A549 (cell line): Measurements from ENCODE around the gene DOCK1. TPM values are rescaled to one million over a fixed set of nuclear protein-coding genes. Genes with fewer than 3 reads are reported as not detected.

ENCODE experiments used
- ATAC-seq, 2 experiments: fragments of 200-7000 bp in 1 of 2; fragments of >200 bp in 1 of 2; cut with Nextera tagmentation in 1 of 2; cut with Tn5 transposase in 1 of 2; 3 replicates each; pipeline versions ENCODE4 v1.8.0 to v1.9.1; 2018 to 2020; ENCODE audit warnings: mild to moderate bottlenecking in 1 of 2, moderate library complexity in 1 of 2
- CTCF ChIA-PET: fragments of 300-600 bp; sonication (Branson Sonifier 250); formaldehyde crosslinking; extraction: SDS; loops from one replicate; lab custom pipeline; 2021; ENCODE audit warnings: antibody characterized with exemption, inconsistent platforms; lab: Yijun Ruan, JAX
- POLR2A ChIA-PET: fragments of 350-600 bp; formaldehyde crosslinking; extraction: SDS; loops from one replicate; lab custom pipeline; 2021; ENCODE audit warnings: antibody characterized with exemption, inconsistent platforms; lab: Yijun Ruan, JAX
- DNase-seq, 2 experiments: peaks; one replicate each; pipeline versions ENCODE4 v3.0.0 to v3.0.0-alpha.2; 2011 to 2016; ENCODE audit warnings: low read depth in 1 of 2, low spot score in 1 of 2
- FAIRE-seq: peaks from 2 replicates; lab custom pipeline; 2011; peaks lifted over from hg19 to GRCh38; lab: Jason Lieb, UNC
- H3K27ac ChIP-seq, 2 experiments: fragments of >200 bp; sonication (Bioruptor Twin); formaldehyde crosslinking; 3 replicates each; pipeline ENCODE4 v1.5.1; 2016 to 2017
- H3K4me1 ChIP-seq: fragments of >200 bp; sonication (Bioruptor Twin); formaldehyde crosslinking; 3 replicates; pipeline ENCODE4 v1.6.1; 2016
- H3K4me2 ChIP-seq: fragments of >200 bp; sonication (Bioruptor Twin); formaldehyde crosslinking; 3 replicates; pipeline ENCODE4 v1.6.1; 2016
- H3K4me3 ChIP-seq: fragments of >200 bp; sonication (Bioruptor Twin); formaldehyde crosslinking; 3 replicates; pipeline ENCODE4 v1.5.1; 2016
- H3K9me3 ChIP-seq: fragments of >200 bp; sonication (Bioruptor Twin); formaldehyde crosslinking; 3 replicates; pipeline ENCODE4 v1.6.1; 2016
- CBX2 ChIP-seq: fragments of 200-600 bp; sonication (generic); IDR thresholded peaks from 2 replicates; pipeline ENCODE4 v1.6.1; 2016; ENCODE audit warnings: low read depth, mild to moderate bottlenecking, borderline replicate concordance
- EP300 ChIP-seq, 2 experiments: fragments of >200 bp; sonication (Bioruptor Twin); formaldehyde crosslinking; IDR thresholded peaks; 2 replicates in 1 of 2; 3 replicates in 1 of 2; pipeline ENCODE4 v1.6.1; 2016 to 2017
- ESRRA ChIP-seq: fragments of 150-350 bp; IDR thresholded peaks from 2 replicates; pipeline ENCODE4 v1.6.1; 2014; ENCODE audit warnings: mild to moderate bottlenecking, low read length, borderline replicate concordance
- FOSB ChIP-seq: fragments of 250-450 bp; sonication (Bioruptor Pico); IDR thresholded peaks from 2 replicates; pipeline ENCODE4 v1.5.0; 2020; ENCODE audit warnings: mild to moderate bottlenecking, moderate library complexity
- FOXS1 ChIP-seq: fragments of 250-450 bp; sonication (Bioruptor Pico); IDR thresholded peaks from 2 replicates; pipeline ENCODE4 v1.5.0; 2020; ENCODE audit warnings: mild to moderate bottlenecking, moderate library complexity
- GATA3 ChIP-seq: IDR thresholded peaks from 2 replicates; pipeline ENCODE4 v1.6.1; 2012; ENCODE audit warnings: borderline replicate concordance
- HDAC2 ChIP-seq: fragments of 200-600 bp; sonication (generic); IDR thresholded peaks from 2 replicates; pipeline ENCODE4 v1.6.1; 2016
- HOXB5 ChIP-seq: fragments of 250-450 bp; sonication (Bioruptor Pico); IDR thresholded peaks from 2 replicates; pipeline ENCODE4 v1.5.0; 2020; ENCODE audit warnings: mild to moderate bottlenecking, moderate library complexity
- JUN ChIP-seq, 2 experiments: fragments of >200 bp; sonication (Bioruptor Twin); formaldehyde crosslinking; IDR thresholded peaks; 2 replicates in 1 of 2; 3 replicates in 1 of 2; pipeline ENCODE4 v1.6.1; 2016 to 2017
- MAFK ChIP-seq: fragments of 450-650 bp; IDR thresholded peaks from 2 replicates; pipeline ENCODE4 v1.6.1; 2014; ENCODE audit not compliant: partially characterized antibody
- PHF8 ChIP-seq: fragments of 200-600 bp; sonication (generic); IDR thresholded peaks from 2 replicates; pipeline ENCODE4 v1.6.1; 2016; ENCODE audit warnings: low read depth, mild to moderate bottlenecking, antibody characterized with exemption, moderate library complexity, borderline replicate concordance
- POLR2A ChIP-seq: IDR thresholded peaks from 2 replicates; pipeline ENCODE4 v1.6.1; 2012; ENCODE audit warnings: mild to moderate bottlenecking, low read length
- RARB ChIP-seq: fragments of 250-450 bp; sonication (Bioruptor Pico); IDR thresholded peaks from 2 replicates; pipeline ENCODE4 v1.8.0; 2021; ENCODE audit warnings: mild to moderate bottlenecking, moderate library complexity
- RCOR1 ChIP-seq: fragments of 150-350 bp; IDR thresholded peaks from 2 replicates; pipeline ENCODE4 v1.6.1; 2014; ENCODE audit warnings: antibody characterized with exemption, low read length, low read depth
- SMC3 ChIP-seq: fragments of >200 bp; sonication (Bioruptor Twin); formaldehyde crosslinking; IDR thresholded peaks from 3 replicates; pipeline ENCODE4 v1.6.1; 2018; ENCODE audit warnings: inconsistent platforms
- SREBF2 ChIP-seq: fragments of 450-650 bp; IDR thresholded peaks from 2 replicates; pipeline ENCODE4 v1.6.1; 2014; ENCODE audit warnings: mild to moderate bottlenecking, moderate library complexity
- ZC3H11A ChIP-seq: fragments of 450-650 bp; IDR thresholded peaks from 2 replicates; pipeline ENCODE4 v1.6.1; 2014; ENCODE audit warnings: antibody characterized with exemption, mild to moderate bottlenecking
- ZSCAN20 ChIP-seq: fragments of 250-450 bp; sonication (Bioruptor Pico); IDR thresholded peaks from 2 replicates; pipeline ENCODE4 v1.8.0; 2022; ENCODE audit warnings: mild to moderate bottlenecking, moderate library complexity
- WGBS: methylation state at CpG from one replicate; pipeline ENCODE4 v1.1.6; 2017; ENCODE audit errors: missing lambda C conversion rate; 5-methylcytosine and 5-hydroxymethylcytosine counted together
- polyA plus RNA-seq, 4 experiments: library from polyadenylated mRNA; depleted of rRNA in 3 of 4; stranded (reverse); fragments of >200 nt; fragmentation: RNase III in 1 of 4; extraction: RNeasy Plus Mini Kit Qiagen cat#74134 plus additional on column Dnase treatment in 1 of 4; gene quantifications; 2 replicates in 3 of 4; 3 replicates in 1 of 4; pipeline ENCODE4 v1.2.3, GENCODE V29; 2011 to 2017
- TF ChIP-seq, protein P1 (sequence below): IDR thresholded peaks from 2 replicates; pipeline ENCODE4 v1.6.1; 2012; ENCODE audit warnings: low read depth, borderline replicate concordance
- TF ChIP-seq, protein P2 (sequence below): fragments of >200 bp; sonication (Bioruptor Twin); formaldehyde crosslinking; IDR thresholded peaks from 2 replicates; pipeline ENCODE4 v1.6.1; 2016
- TF ChIP-seq, protein P3 (sequence below): fragments of 150-350 bp; IDR thresholded peaks from 2 replicates; pipeline ENCODE4 v1.6.1; 2014; ENCODE audit warnings: low read depth, mild to moderate bottlenecking, low read length

Gene DOCK1
- polyA plus RNA-seq, 2 of the 4 experiments (the other 2 are of a cell fraction): 22.6 to 28.2 TPM

DNA sequence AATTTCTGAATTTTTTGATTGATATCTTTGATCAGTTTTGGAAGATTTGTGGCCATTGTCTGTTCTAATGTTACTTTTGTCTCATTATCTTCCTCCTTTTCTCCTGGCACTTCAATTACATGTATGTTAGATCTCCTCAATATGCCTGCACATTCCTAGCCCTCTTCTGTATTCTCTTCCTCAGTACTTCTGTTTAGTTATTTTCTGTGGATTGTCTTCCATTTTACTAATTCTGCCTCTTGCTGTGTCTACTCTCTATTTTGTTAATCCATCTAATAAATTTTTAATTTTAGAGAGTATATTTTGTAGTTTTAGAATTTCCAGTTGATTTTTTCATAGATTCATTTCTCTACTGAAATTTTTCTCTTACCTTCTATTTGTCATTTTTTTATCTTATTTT, 154.1 kb downstream of the DOCK1 start (continued):
- no peak for TF ChIP-seq EP300 (IDR thresholded peaks at IDR 0.05)

DNA sequence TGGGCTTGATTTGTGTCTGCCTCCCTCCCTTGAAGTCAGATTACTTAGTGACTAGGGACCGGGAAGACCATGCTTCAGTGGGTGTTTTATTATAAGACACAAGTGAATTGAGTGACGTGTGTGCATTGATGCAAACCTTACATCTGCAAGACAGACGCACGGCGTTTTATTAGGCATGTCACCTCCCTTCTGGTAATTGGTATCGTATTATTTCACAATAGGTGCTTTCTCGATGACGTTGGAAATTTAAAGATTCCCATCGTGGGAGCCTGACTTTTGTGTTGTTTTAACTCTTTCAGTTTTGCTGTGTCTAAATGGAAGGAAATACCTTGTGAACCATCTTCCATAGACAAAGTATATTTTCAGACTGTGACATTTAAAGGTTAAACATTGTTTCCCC, 158.5 kb downstream of the DOCK1 start:
- WGBS: 90% methylated on average over 9 of the region's 9 CpGs
- Histone ChIP-seq H3K9me3 (0 out of 3 replicates have a peak, but pooled peaks cover 4% of the 10 kb centered on the region), H3K4me1 (no peaks in the 10 kb centered on the region), H3K4me2 (no peak overlapping the region), H3K4me3 (no peak overlapping the region), H3K27ac (no peak overlapping the region)
- no peak for ATAC-seq
- TF ChIP-seq, protein P1, sequence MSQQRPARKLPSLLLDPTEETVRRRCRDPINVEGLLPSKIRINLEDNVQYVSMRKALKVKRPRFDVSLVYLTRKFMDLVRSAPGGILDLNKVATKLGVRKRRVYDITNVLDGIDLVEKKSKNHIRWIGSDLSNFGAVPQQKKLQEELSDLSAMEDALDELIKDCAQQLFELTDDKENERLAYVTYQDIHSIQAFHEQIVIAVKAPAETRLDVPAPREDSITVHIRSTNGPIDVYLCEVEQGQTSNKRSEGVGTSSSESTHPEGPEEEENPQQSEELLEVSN: no peak
- TF ChIP-seq POLR2A (no peak), MAFK (no peak), SMC3 (no peak)
- no peak for FAIRE-seq
- POLR2A ChIA-PET: no interaction called here
- no peak for DNase-seq
- CTCF ChIA-PET: no interaction called here

DNA sequence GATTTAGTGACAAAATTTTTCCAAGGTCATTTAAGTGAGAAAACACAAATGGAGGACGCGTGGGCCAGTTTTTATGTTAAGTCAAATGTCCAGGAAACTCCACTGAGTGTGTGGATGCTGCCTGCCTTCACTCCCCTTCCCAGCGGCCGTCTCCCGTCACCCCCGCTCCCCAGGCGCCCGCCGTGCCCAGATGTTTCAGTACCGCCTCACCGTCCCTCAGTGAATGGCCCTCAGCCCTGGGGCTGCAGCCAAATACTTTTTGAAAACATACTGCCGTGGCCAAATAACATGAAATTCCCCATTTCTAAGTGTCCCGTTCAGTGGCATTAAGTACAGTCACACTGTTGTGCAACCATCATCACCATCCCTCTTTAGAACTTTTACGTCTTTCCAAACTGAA, 159.2 kb downstream of the DOCK1 start:
- 94% methylated on average over 14 of the region's 14 CpGs for WGBS
- Histone ChIP-seq H3K4me1 (no peaks in the 10 kb centered on the region), H3K27ac (no peak overlapping the region), H3K4me2 (no peak overlapping the region), H3K9me3 (no peaks in the 10 kb centered on the region), H3K4me3 (no peak overlapping the region)
- FAIRE-seq: no peak
- TF ChIP-seq SREBF2 (no peak), FOXS1 (CRISPR knock-in tag) (no peak), JUN (IDR thresholded peaks at IDR 0.05) (no peak), HOXB5 (CRISPR knock-in tag) (no peak), RCOR1 (no peak), ZSCAN20 (CRISPR knock-in tag) (no peak), FOSB (CRISPR knock-in tag) (no peak), ESRRA (no peak), ZC3H11A (no peak)
- TF ChIP-seq, protein P2, sequence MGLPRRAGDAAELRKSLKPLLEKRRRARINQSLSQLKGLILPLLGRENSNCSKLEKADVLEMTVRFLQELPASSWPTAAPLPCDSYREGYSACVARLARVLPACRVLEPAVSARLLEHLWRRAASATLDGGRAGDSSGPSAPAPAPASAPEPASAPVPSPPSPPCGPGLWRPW: no peak
- ATAC-seq: no peak
- POLR2A ChIA-PET: no interaction called here
- CTCF ChIA-PET: no interaction called here
- DNase-seq: no peak

DNA sequence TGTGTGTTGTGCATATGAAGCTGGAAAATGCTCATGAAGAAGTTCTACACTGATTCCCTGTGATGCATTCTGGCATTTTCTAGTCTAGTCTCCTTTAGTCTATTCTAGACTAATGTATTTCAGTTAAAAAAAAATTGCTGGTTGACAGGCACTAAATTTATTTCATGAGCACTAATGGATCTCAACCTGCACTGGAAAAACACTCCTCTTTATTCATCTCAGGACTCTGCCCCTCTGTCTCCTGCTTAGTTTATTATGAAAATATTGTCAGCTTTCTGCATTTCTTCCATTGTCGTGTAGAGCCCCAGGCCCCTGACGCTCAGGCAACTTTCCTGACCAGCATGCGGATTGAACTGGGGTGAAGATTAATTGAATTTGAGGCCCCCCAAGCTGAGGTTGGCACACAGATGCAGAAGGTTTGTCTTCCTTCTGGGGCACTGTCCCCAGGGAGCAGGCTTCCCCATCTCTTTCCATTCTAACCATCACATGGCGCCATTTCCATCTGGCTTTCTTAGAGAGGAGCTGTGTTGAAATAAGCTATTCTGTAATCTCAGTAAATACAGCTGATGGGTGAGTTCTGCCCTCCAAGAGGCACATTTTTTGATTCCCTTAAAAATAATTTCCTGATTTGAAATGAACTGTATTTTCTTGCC, 162.4 kb downstream of the DOCK1 start:
- H3K4me1 ChIP-seq: no peaks in the 10 kb centered on the region
- ChIA-PET POLR2A (no interaction called here), CTCF (interaction anchor here (1.2 kb wide), 1 partner anchor 236 kb away, joined by 3 read pairs; no protein-coding TSS in a partner anchor)
- DNase-seq: no peak
- no peak overlapping the region for H3K4me2 ChIP-seq
- no peak overlapping the region for H3K4me3 ChIP-seq
- no peak for TF ChIP-seq EP300 (IDR thresholded peaks at IDR 0.05)
- TF ChIP-seq PHF8: no peak
- no peak for TF ChIP-seq CBX2
- TF ChIP-seq GATA3: no peak
- no peak for TF ChIP-seq HDAC2
- no peak for ATAC-seq
- no peak for FAIRE-seq
- H3K9me3 ChIP-seq: no peaks in the 10 kb centered on the region
- 96% methylated on average over 4 of the region's 4 CpGs for WGBS
- H3K27ac ChIP-seq: no peak overlapping the region

DNA sequence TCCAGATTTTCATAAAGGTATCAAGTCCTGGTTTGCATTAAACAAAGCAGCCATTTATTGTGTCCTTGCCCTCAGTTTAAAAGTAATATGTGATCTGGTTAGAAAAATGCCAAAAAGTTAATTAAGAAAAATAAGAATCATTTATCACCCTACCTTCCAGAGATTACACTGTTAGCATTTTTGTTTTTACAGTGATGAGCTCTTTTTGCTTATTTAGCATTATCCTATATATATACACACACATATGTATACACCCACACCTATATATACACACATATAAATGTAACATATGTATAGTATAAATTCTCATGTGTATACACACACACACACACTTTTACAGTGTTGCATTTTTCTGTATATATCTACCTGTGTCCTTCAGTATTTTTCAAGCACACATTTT, 163.3 kb downstream of the DOCK1 start:
- CTCF ChIA-PET: interaction anchor here (1.2 kb wide), 1 partner anchor 237 kb away, joined by 3 read pairs; no protein-coding TSS in a partner anchor
- H3K9me3 ChIP-seq: no peaks in the 10 kb centered on the region
- no peak for FAIRE-seq
- no peak for DNase-seq
- ATAC-seq: no peak
- no peak overlapping the region for H3K27ac ChIP-seq
- POLR2A ChIA-PET: no interaction called here
- TF ChIP-seq RARB (CRISPR knock-in tag) (no peak), EP300 (IDR thresholded peaks at IDR 0.05) (no peak), MAFK (peak; percentile 67)
- TF ChIP-seq, protein P3, sequence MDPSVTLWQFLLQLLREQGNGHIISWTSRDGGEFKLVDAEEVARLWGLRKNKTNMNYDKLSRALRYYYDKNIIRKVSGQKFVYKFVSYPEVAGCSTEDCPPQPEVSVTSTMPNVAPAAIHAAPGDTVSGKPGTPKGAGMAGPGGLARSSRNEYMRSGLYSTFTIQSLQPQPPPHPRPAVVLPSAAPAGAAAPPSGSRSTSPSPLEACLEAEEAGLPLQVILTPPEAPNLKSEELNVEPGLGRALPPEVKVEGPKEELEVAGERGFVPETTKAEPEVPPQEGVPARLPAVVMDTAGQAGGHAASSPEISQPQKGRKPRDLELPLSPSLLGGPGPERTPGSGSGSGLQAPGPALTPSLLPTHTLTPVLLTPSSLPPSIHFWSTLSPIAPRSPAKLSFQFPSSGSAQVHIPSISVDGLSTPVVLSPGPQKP: no peak
- no peak overlapping the region for H3K4me3 ChIP-seq
- H3K4me1 ChIP-seq: no peaks in the 10 kb centered on the region
- no peak overlapping the region for H3K4me2 ChIP-seq
